ENCODE data around the gene SEC22C. TPM values are rescaled to one million over a fixed set of nuclear protein-coding genes. Genes with fewer than 3 reads are reported as not detected.

The SEC22C gene
- total RNA-seq, 1 experiment from 2014 or later, result 53.0 TPM

Other genes with a start within 250 kb of the SEC22C start
- not detected in 2 replicates for gene LYZL4, start 171.4 kb downstream of the SEC22C start, total RNA-seq (2014; rRNA removed; shearing (Covaris generic))
- 1.9 and 2.2 TPM in 2 replicates for gene VIPR1, start 79.3 kb downstream of the SEC22C start, total RNA-seq (2014; rRNA removed; shearing (Covaris generic))
- gene SS18L2, start 8.9 kb upstream of the SEC22C start, total RNA-seq (2014; rRNA removed; shearing (Covaris generic)), result 56.9 and 58.9 TPM in 2 replicates
- 21.3 and 44.8 TPM in 2 replicates for gene NKTR, start 18.7 kb upstream of the SEC22C start, total RNA-seq (2014; rRNA removed; shearing (Covaris generic))
- gene ZBTB47, start 71.7 kb upstream of the SEC22C start, total RNA-seq (2014; rRNA removed; shearing (Covaris generic)), result 5.1 and 8.0 TPM in 2 replicates
- not detected in 2 replicates for gene KLHL40, start 103.6 kb upstream of the SEC22C start, total RNA-seq (2014; rRNA removed; shearing (Covaris generic))
- gene HHATL, start 120.8 kb upstream of the SEC22C start, total RNA-seq (2014; rRNA removed; shearing (Covaris generic)), result not detected in 2 replicates
- 0.48 TPM in 1 of 2 replicates, not detected in the other for gene CCDC13, start 191.3 kb upstream of the SEC22C start, total RNA-seq (2014; rRNA removed; shearing (Covaris generic))
- 111 and 149 TPM in 2 replicates for gene HIGD1A, start 222.5 kb upstream of the SEC22C start, total RNA-seq (2014; rRNA removed; shearing (Covaris generic))
- not detected in 2 replicates for gene ACKR2, start 227.5 kb upstream of the SEC22C start, total RNA-seq (2014; rRNA removed; shearing (Covaris generic))